Dendritic cell treated with granulocyte-macrophage colony-stimulating factor and Interleukin-4, amounts not matched to agents 40 ng/mL and 50 ng/mL, for 4 days (primary cell): Measurements from ENCODE around the gene SH3GL3.

Experiments used
- H3K27ac Mint-ChIP-seq: one replicate; pipeline ENCODE4 v1.8.0; 2022; ENCODE audit warnings: mild to moderate bottlenecking, mixed read lengths
- H3K27me3 Mint-ChIP-seq: one replicate; pipeline ENCODE4 v1.8.0; 2022; ENCODE audit warnings: mild to moderate bottlenecking, mixed read lengths
- H3K36me3 Mint-ChIP-seq: one replicate; pipeline ENCODE4 v1.8.0; 2022; ENCODE audit warnings: low read depth, mixed read lengths
- H3K4me1 Mint-ChIP-seq: one replicate; pipeline ENCODE4 v1.8.0; 2022; ENCODE audit warnings: low read depth, mixed read lengths
- H3K4me3 Mint-ChIP-seq: one replicate; pipeline ENCODE4 v1.8.0; 2022; ENCODE audit warnings: mild to moderate bottlenecking, moderate library complexity, mixed read lengths
- H3K9me3 Mint-ChIP-seq: one replicate; pipeline ENCODE4 v1.8.0; 2022; ENCODE audit warnings: mixed read lengths
- intact Hi-C: fragments of 100-400 bp; cut with micrococcal nuclease; formaldehyde crosslinking; loops from one replicate; pipeline ENCODE4 v1.15.0; 2022

SH3GL3 gene

GRCh38 chr15:83652626-83653204 is 205.6 kb downstream of the SH3GL3 start:
- no peaks in the 10 kb centered on the region for H3K9me3 Mint-ChIP-seq
- no peak overlapping the region for H3K27ac Mint-ChIP-seq
- H3K4me3 Mint-ChIP-seq = no peak overlapping the region
- H3K27me3 Mint-ChIP-seq = peaks cover 41% of the 10 kb centered on the region
- no peaks in the 10 kb centered on the region for H3K36me3 Mint-ChIP-seq
- intact Hi-C loops = no loop called here
- no peaks in the 10 kb centered on the region for H3K4me1 Mint-ChIP-seq

- Mint-ChIP-seq H3K27me3 (peaks cover 41% of the 10 kb centered on the region), H3K9me3 (no peaks in the 10 kb centered on the region), H3K27ac (no peak overlapping the region), H3K4me3 (no peak overlapping the region), H3K36me3 (no peaks in the 10 kb centered on the region), H3K4me1 (no peaks in the 10 kb centered on the region)
- intact Hi-C loops = no loop called here
Measured at GRCh38 chr15:83653288-83653638, 206.1 kb downstream of the SH3GL3 start.

GRCh38 chr15:83653639-83654378 is 206.7 kb downstream of the SH3GL3 start, which contains the start of gene ADAMTSL3:
TSS of gene ADAMTSL3 (plus strand) at chr15:83654123. CDS start at chr15:83655762, 1,639 bp downstream.
- no peaks in the 10 kb centered on the region for H3K9me3 Mint-ChIP-seq
- intact Hi-C loops = no loop called here
- H3K4me1 Mint-ChIP-seq = no peaks in the 10 kb centered on the region
- H3K36me3 Mint-ChIP-seq = no peaks in the 10 kb centered on the region
- peaks cover 41% of the 10 kb centered on the region for H3K27me3 Mint-ChIP-seq
- no peak within 1 kb of the TSS for H3K4me3 Mint-ChIP-seq
- H3K27ac Mint-ChIP-seq = no peak within 1 kb of the TSS

GRCh38 chr15:83654379-83655236 is 207.5 kb downstream of the SH3GL3 start:
- no peak overlapping the region for H3K4me3 Mint-ChIP-seq
- intact Hi-C loops = no loop called here

GRCh38 chr15:83655237-83655616 is 208.1 kb downstream of the SH3GL3 start:
- no peaks in the 10 kb centered on the region for H3K4me1 Mint-ChIP-seq
- intact Hi-C loops = no loop called here
- H3K36me3 Mint-ChIP-seq = no peaks in the 10 kb centered on the region
- no peak overlapping the region for H3K27ac Mint-ChIP-seq
- H3K27me3 Mint-ChIP-seq = peaks cover 41% of the 10 kb centered on the region
- no peak overlapping the region for H3K4me3 Mint-ChIP-seq
- H3K9me3 Mint-ChIP-seq = no peaks in the 10 kb centered on the region

More at GRCh38 chr15:83654379-83655236, 207.5 kb downstream of the SH3GL3 start:
- no peaks in the 10 kb centered on the region for H3K9me3 Mint-ChIP-seq
- H3K27me3 Mint-ChIP-seq = peaks cover 41% of the 10 kb centered on the region
- H3K36me3 Mint-ChIP-seq = no peaks in the 10 kb centered on the region
- no peaks in the 10 kb centered on the region for H3K4me1 Mint-ChIP-seq
- no peak overlapping the region for H3K27ac Mint-ChIP-seq

GRCh38 chr15:83656192-83656591 is 209.1 kb downstream of the SH3GL3 start:
- Mint-ChIP-seq H3K27me3 (peaks cover 41% of the 10 kb centered on the region), H3K4me3 (no peak overlapping the region), H3K36me3 (no peaks in the 10 kb centered on the region), H3K9me3 (no peaks in the 10 kb centered on the region), H3K27ac (no peak overlapping the region), H3K4me1 (no peaks in the 10 kb centered on the region)
- intact Hi-C loops = no loop called here

- intact Hi-C loops = no loop called here
- H3K4me3 Mint-ChIP-seq = no peak overlapping the region
- no peaks in the 10 kb centered on the region for H3K4me1 Mint-ChIP-seq
- H3K9me3 Mint-ChIP-seq = no peaks in the 10 kb centered on the region
- peaks cover 37% of the 10 kb centered on the region for H3K27me3 Mint-ChIP-seq
- H3K36me3 Mint-ChIP-seq = no peaks in the 10 kb centered on the region
- no peak overlapping the region for H3K27ac Mint-ChIP-seq
Measured at GRCh38 chr15:83656943-83657528, 209.9 kb downstream of the SH3GL3 start.

- Mint-ChIP-seq H3K4me1 (no peaks in the 10 kb centered on the region), H3K27ac (no peak overlapping the region), H3K27me3 (peaks cover 33% of the 10 kb centered on the region), H3K36me3 (no peaks in the 10 kb centered on the region), H3K4me3 (no peak overlapping the region), H3K9me3 (no peaks in the 10 kb centered on the region)
- intact Hi-C loops = no loop called here
Measured at GRCh38 chr15:83657549-83657948, 210.4 kb downstream of the SH3GL3 start.

- intact Hi-C loops = no loop called here
- Mint-ChIP-seq H3K36me3 (no peaks in the 10 kb centered on the region), H3K27me3 (peaks cover 24% of the 10 kb centered on the region), H3K9me3 (no peaks in the 10 kb centered on the region), H3K4me3 (no peak overlapping the region), H3K4me1 (no peaks in the 10 kb centered on the region), H3K27ac (no peak overlapping the region)
Measured at GRCh38 chr15:83658430-83659416, 211.6 kb downstream of the SH3GL3 start.

- H3K4me1 Mint-ChIP-seq = no peaks in the 10 kb centered on the region
- intact Hi-C loops = no loop called here
Measured at GRCh38 chr15:83659417-83659812, 212.3 kb downstream of the SH3GL3 start.

GRCh38 chr15:83665480-83665879 is 218.3 kb downstream of the SH3GL3 start:
- no peaks in the 10 kb centered on the region for H3K27me3 Mint-ChIP-seq
- H3K27ac Mint-ChIP-seq = no peak overlapping the region
- H3K9me3 Mint-ChIP-seq = no peaks in the 10 kb centered on the region
- no peak overlapping the region for H3K4me3 Mint-ChIP-seq
- no peaks in the 10 kb centered on the region for H3K36me3 Mint-ChIP-seq
- H3K4me1 Mint-ChIP-seq = no peaks in the 10 kb centered on the region
- intact Hi-C loops = no loop called here

More at GRCh38 chr15:83659417-83659812, 212.3 kb downstream of the SH3GL3 start:
- H3K36me3 Mint-ChIP-seq = no peaks in the 10 kb centered on the region
- peaks cover 20% of the 10 kb centered on the region for H3K27me3 Mint-ChIP-seq
- no peak overlapping the region for H3K4me3 Mint-ChIP-seq
- H3K9me3 Mint-ChIP-seq = no peaks in the 10 kb centered on the region
- H3K27ac Mint-ChIP-seq = no peak overlapping the region
